Keratinocyte (primary cell): Measurements from ENCODE around the gene SLC29A2. TPM values are rescaled to one million over a fixed set of nuclear protein-coding genes. Genes with fewer than 3 reads are reported as not detected.

ENCODE experiments used
- DNase-seq: peaks from one replicate; pipeline ENCODE4 v3.0.0-alpha.2; 2011; ENCODE audit warnings: low read depth, missing footprints, low spot score
- FAIRE-seq: peaks from 2 replicates; lab custom pipeline; 2011; peaks lifted over from hg19 to GRCh38; lab: Jason Lieb, UNC
- H2AFZ ChIP-seq: 2 replicates; pipeline ENCODE4 v1.6.0; 2012; ENCODE audit warnings: low read length, control low read depth, inconsistent platforms; ENCODE audit not compliant: control insufficient read depth
- H3K27ac ChIP-seq: 2 replicates; pipeline ENCODE4 v1.5.1; 2011; ENCODE audit warnings: low read length; ENCODE audit not compliant: control insufficient read depth, insufficient read depth
- H3K27me3 ChIP-seq: 3 replicates; pipeline ENCODE4 v1.6.0; 2011; ENCODE audit warnings: low read length; ENCODE audit not compliant: control insufficient read depth, insufficient read depth; ENCODE audit errors: extremely low read depth
- H3K36me3 ChIP-seq, 2 experiments: 2 replicates in 1 of 2; 3 replicates in 1 of 2; pipeline ENCODE4 v1.5.1; 2011; ENCODE audit warnings: low read length in 2 of 2, mild to moderate bottlenecking in 1 of 2; ENCODE audit not compliant: control insufficient read depth in 2 of 2, insufficient read depth in 2 of 2; ENCODE audit errors: extremely low read depth in 1 of 2
- H3K4me1 ChIP-seq: 3 replicates; pipeline ENCODE4 v1.5.1; 2011; ENCODE audit warnings: low read length; ENCODE audit not compliant: control insufficient read depth, insufficient read depth; ENCODE audit errors: extremely low read depth
- H3K4me2 ChIP-seq: 3 replicates; pipeline ENCODE4 v1.6.0; 2011; ENCODE audit warnings: low read depth, low read length; ENCODE audit not compliant: control insufficient read depth, insufficient read depth; ENCODE audit errors: extremely low read depth
- H3K4me3 ChIP-seq, 3 experiments: fragments of 200-600 bp in 1 of 3; sonication (generic) in 1 of 3; 2 replicates in 2 of 3; 3 replicates in 1 of 3; pipeline ENCODE4 v1.5.1; 2011 to 2016; ENCODE audit warnings: low read length in 3 of 3, mild to moderate bottlenecking in 3 of 3, control low read depth in 2 of 3, inconsistent platforms in 1 of 3, low read depth in 1 of 3, mixed read lengths in 1 of 3, mixed run types in 1 of 3, moderate library complexity in 1 of 3; ENCODE audit not compliant: control insufficient read depth in 2 of 3, insufficient read depth in 2 of 3; ENCODE audit errors: extremely low read depth in 1 of 3
- H3K79me2 ChIP-seq: 2 replicates; pipeline ENCODE4 v1.6.0; 2012; ENCODE audit warnings: low read length; ENCODE audit not compliant: control insufficient read depth, insufficient read depth
- H3K9ac ChIP-seq: 3 replicates; pipeline ENCODE4 v1.6.0; 2011; ENCODE audit warnings: low read length; ENCODE audit not compliant: control insufficient read depth, insufficient read depth; ENCODE audit errors: extremely low read depth
- H3K9me1 ChIP-seq: 3 replicates; pipeline ENCODE4 v1.6.0; 2011; ENCODE audit warnings: low read length; ENCODE audit not compliant: control insufficient read depth, insufficient read depth; ENCODE audit errors: extremely low read depth
- H3K9me3 ChIP-seq: 2 replicates; pipeline ENCODE4 v1.5.1; 2012; ENCODE audit warnings: low read depth, low read length; ENCODE audit not compliant: control insufficient read depth
- H4K20me1 ChIP-seq: 3 replicates; pipeline ENCODE4 v1.6.0; 2011; ENCODE audit warnings: low read length; ENCODE audit not compliant: control insufficient read depth, insufficient read depth; ENCODE audit errors: extremely low read depth
- EZH2 ChIP-seq: IDR thresholded peaks from one replicate; pipeline ENCODE4 v1.6.1; 2012; ENCODE audit warnings: inconsistent platforms, mild to moderate bottlenecking, low read length, moderate library complexity
- dilution Hi-C: fragments of 300-500 bp; cut with MboI; formaldehyde crosslinking; loops from one replicate; pipeline ENCODE4 v1.7.0; 2020; ENCODE audit warnings: low sequenced_read_pairs; ENCODE audit not compliant: extremely low pct_ligation_motif_present
- polyA plus RNA-seq, 5 experiments: library from polyadenylated mRNA; depleted of rRNA in 3 of 5; stranded (reverse) in 3 of 5; stranded (forward) in 1 of 5; unstranded in 1 of 5; fragments of >200 nt; gene quantifications; 1 replicate in 1 of 5; 2 replicates in 3 of 5; 3 replicates in 1 of 5; pipeline versions ENCODE4 v1.2.1 to v1.2.3, GENCODE V29; 2011 to 2012; ENCODE audit warnings: missing spikeins in 2 of 5, low read depth in 1 of 5, low replicate concordance in 1 of 5
- TF ChIP-seq, protein P1 (sequence below), 3 experiments: IDR thresholded peaks in 1 of 3; conservative IDR thresholded peaks in 1 of 3; optimal IDR thresholded peaks in 1 of 3; 2 replicates in 2 of 3; 3 replicates in 1 of 3; pipeline versions ENCODE3 to v1.5.1; 2011; ENCODE audit warnings: low read length in 3 of 3, mild to moderate bottlenecking in 3 of 3, moderate library complexity in 2 of 3, control low read depth in 1 of 3, inconsistent platforms in 1 of 3; ENCODE audit not compliant: insufficient read depth in 2 of 3; ENCODE audit errors: extremely low read depth in 1 of 3

The SLC29A2 gene
- polyA plus RNA-seq, 1 donor (not counting 4 experiments of a cell fraction or from before 2014, with no cell fraction given), result 1.7 TPM

GRCh38 chr11:66361502-66361941 is 10.0 kb downstream of the SLC29A2 start:
- DNase-seq (no peak), FAIRE-seq (no peak)
- H3K36me3 ChIP-seq, result no peaks in the 10 kb centered on the region
- H3K4me2 ChIP-seq, result no peak overlapping the region
- no peaks in the 10 kb centered on the region for H3K4me1 ChIP-seq
- dilution Hi-C loops, result no loop called here
- no peak overlapping the region for H3K4me3 ChIP-seq
- no peak overlapping the region for H3K27ac ChIP-seq
- no peaks in the 10 kb centered on the region for H3K9me1 ChIP-seq
- no peaks in the 10 kb centered on the region for H3K27me3 ChIP-seq
- TF ChIP-seq, protein P1, sequence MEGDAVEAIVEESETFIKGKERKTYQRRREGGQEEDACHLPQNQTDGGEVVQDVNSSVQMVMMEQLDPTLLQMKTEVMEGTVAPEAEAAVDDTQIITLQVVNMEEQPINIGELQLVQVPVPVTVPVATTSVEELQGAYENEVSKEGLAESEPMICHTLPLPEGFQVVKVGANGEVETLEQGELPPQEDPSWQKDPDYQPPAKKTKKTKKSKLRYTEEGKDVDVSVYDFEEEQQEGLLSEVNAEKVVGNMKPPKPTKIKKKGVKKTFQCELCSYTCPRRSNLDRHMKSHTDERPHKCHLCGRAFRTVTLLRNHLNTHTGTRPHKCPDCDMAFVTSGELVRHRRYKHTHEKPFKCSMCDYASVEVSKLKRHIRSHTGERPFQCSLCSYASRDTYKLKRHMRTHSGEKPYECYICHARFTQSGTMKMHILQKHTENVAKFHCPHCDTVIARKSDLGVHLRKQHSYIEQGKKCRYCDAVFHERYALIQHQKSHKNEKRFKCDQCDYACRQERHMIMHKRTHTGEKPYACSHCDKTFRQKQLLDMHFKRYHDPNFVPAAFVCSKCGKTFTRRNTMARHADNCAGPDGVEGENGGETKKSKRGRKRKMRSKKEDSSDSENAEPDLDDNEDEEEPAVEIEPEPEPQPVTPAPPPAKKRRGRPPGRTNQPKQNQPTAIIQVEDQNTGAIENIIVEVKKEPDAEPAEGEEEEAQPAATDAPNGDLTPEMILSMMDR (optimal IDR thresholded peaks at IDR 0.05 in 1 of 3, IDR thresholded peaks at IDR 0.05 in 1 of 3, conservative IDR thresholded peaks at IDR 0.05 in 1 of 3; ENCODE audit: extremely low read depth in 1 of 3, insufficient read depth in 2 of 3, low read length in 3 of 3), result no peak
- no peak for TF ChIP-seq EZH2
- no peaks in the 10 kb centered on the region for H3K79me2 ChIP-seq
- no peak overlapping the region for H2AFZ ChIP-seq
- H3K9me3 ChIP-seq, result no peaks in the 10 kb centered on the region
- peaks cover 3% of the 10 kb centered on the region for H4K20me1 ChIP-seq
- H3K9ac ChIP-seq, result no peak overlapping the region

DNA sequence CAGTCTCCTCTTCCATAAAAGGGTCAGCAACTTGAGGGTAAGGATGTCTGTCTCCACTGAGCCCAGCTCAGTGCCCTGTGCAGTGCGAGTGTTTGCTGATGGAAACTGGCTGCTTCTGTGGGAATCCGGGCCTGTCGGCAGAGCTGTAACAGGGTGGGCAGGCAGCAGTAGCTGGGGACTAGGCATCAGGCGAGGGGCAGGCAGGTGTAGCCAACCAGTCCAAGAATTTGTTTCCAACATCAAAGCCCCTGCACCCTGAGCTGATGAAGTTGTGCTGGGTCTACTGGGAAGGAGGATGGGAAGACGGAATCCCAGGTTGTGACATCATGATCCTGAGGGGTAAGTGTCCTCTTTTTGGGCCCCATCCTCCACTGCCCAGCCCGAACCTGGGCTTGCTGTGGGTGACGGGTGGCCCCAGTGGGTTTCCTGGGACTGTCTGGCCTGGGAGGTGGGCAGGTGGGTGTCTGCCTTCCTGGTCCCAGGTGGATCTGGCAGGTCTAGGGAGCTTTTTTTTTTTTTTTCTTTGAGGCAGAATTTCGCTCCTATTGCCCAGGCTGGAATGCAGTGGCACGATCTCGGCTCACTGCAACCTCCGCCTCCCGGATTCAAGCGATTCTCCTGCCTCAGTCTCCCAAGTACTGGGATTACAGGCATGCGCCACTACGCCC is 11.0 kb downstream of the SLC29A2 start:
- H3K4me3 ChIP-seq, result no peak overlapping the region
- peaks cover 3% of the 10 kb centered on the region for H4K20me1 ChIP-seq
- FAIRE-seq, result no peak
- no peak overlapping the region for H3K4me2 ChIP-seq
- no peaks in the 10 kb centered on the region for H3K9me1 ChIP-seq
- TF ChIP-seq EZH2, result no peak
- TF ChIP-seq, protein P1 (optimal IDR thresholded peaks at IDR 0.05 in 1 of 3, IDR thresholded peaks at IDR 0.05 in 1 of 3, conservative IDR thresholded peaks at IDR 0.05 in 1 of 3; ENCODE audit: extremely low read depth in 1 of 3, insufficient read depth in 2 of 3, low read length in 3 of 3), result no peak
- dilution Hi-C loops, result no loop called here
- H3K36me3 ChIP-seq, result no peaks in the 10 kb centered on the region
- H3K79me2 ChIP-seq, result no peaks in the 10 kb centered on the region
- H3K9me3 ChIP-seq, result no peaks in the 10 kb centered on the region
- H3K27me3 ChIP-seq, result no peaks in the 10 kb centered on the region
- no peaks in the 10 kb centered on the region for H3K4me1 ChIP-seq
- H3K9ac ChIP-seq, result no peak overlapping the region
- DNase-seq, result no peak
- H2AFZ ChIP-seq, result no peak overlapping the region
- H3K27ac ChIP-seq, result no peak overlapping the region
